ENCODE measurements around the gene DNAJC11.
A peak's percentile ranks its signal among the peaks of the same experiment; 100 is the strongest.
"Not testable (repeated sequence)": the region's sequence is repeated elsewhere in the genome, so short reads cannot be mapped to it uniquely, and the experiment has no call there.

The DNAJC11 gene

GRCh38 chr1:6700853-6701436 lies 671 bp downstream of the DNAJC11 start:
- Histone ChIP-seq H3K9me3 (no peaks in the 10 kb centered on the region), H3K4me3 (peak overlapping the region; percentile 96), H3K27ac (peak overlapping the region; percentile 95), H3K27me3 (no peaks in the 10 kb centered on the region), H3K36me3 (peaks cover 12% of the 10 kb centered on the region; the same call in 1 of the 2 replicates), H3K4me2 (peak overlapping the region; percentile 98), H4K20me1 (peaks cover 56% of the 10 kb centered on the region), H3K9ac (peak overlapping the region; percentile 96), H3K4me1 (peaks cover 22% of the 10 kb centered on the region)
- TF ChIP-seq Cebpa-rat (IDR thresholded peaks at IDR 0.05): no peak

DNA sequence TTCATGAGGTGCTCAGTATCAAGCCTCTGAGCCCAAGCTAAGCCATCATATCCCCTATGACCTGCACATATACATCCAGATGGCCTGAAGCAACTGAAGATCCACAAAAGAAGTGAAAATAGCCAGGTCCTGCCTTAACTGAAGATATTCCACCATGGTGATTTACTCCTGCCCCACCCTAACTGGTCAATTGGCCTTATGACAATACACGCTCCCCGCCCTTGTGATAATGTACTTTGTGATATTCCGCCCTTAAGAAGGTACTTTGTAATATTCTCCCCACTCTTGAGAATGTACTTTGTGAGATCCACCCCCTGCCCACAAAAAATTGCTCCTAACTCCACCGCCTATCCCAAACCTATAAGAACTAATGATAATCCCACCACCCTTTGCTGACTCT lies 1.7 kb downstream of the DNAJC11 start:
- H3K9ac ChIP-seq, H3K27me3 ChIP-seq, H3K27ac ChIP-seq, H3K9me3 ChIP-seq: not testable (repeated sequence)
- peaks cover 22% of the 10 kb centered on the region for H3K4me1 ChIP-seq
- peaks cover 18% of the 10 kb centered on the region; the same call in 1 of the 2 replicates for H3K36me3 ChIP-seq
- peaks cover 66% of the 10 kb centered on the region for H4K20me1 ChIP-seq
- H3K4me2 ChIP-seq: peak overlapping the region; percentile 98
- peak overlapping the region; percentile 96; the same call in 1 of the 2 replicates for H3K4me3 ChIP-seq

GRCh38 chr1:6695868-6696267 lies 5.7 kb downstream of the DNAJC11 start:
- Histone ChIP-seq H3K4me1 (peaks cover 18% of the 10 kb centered on the region), H3K4me3 (no peak overlapping the region), H3K9ac (no peak overlapping the region), H3K27ac (no peak overlapping the region), H3K36me3 (peaks cover 39% of the 10 kb centered on the region), H4K20me1 (peaks cover 100% of the 10 kb centered on the region), H3K4me2 (no peak overlapping the region), H3K27me3 (no peaks in the 10 kb centered on the region), H3K9me3 (no peaks in the 10 kb centered on the region)
- TF ChIP-seq Cebpa-rat (IDR thresholded peaks at IDR 0.05): no peak

GRCh38 chr1:6694121-6694713 lies 7.4 kb downstream of the DNAJC11 start:
- peaks cover 41% of the 10 kb centered on the region for H3K36me3 ChIP-seq
- H3K4me2 ChIP-seq: no peak overlapping the region
- no peak overlapping the region for H3K27ac ChIP-seq
- no peaks in the 10 kb centered on the region for H3K9me3 ChIP-seq
- H3K4me1 ChIP-seq: 0 out of 2 replicates have a peak, but pooled peaks cover 1% of the 10 kb centered on the region
- TF ChIP-seq Cebpa-rat (IDR thresholded peaks at IDR 0.05): no peak
- H4K20me1 ChIP-seq: peaks cover 100% of the 10 kb centered on the region
- H3K27me3 ChIP-seq: no peaks in the 10 kb centered on the region
- H3K9ac ChIP-seq: no peak overlapping the region
- H3K4me3 ChIP-seq: no peak overlapping the region

DNA sequence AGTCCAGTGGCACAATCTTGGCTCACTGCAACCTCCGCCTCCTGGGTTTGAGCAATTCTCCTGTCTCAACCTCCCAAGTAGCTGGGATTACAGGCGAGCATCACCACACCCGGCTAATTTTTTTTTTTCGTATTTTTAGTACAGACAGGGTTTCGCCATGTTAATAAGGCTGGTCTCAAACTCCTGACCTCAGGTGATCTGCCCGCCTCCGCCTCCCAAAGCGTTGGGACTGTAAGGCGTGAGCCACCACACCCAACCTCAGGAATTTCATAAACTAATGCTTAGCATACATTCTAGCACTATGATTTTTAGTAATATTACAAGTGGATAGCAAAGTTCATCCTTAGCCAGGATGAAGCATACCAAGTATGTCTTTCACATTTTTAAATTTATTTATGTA lies 8.7 kb downstream of the DNAJC11 start:
- no peak overlapping the region for H3K4me2 ChIP-seq
- peaks cover 36% of the 10 kb centered on the region for H3K36me3 ChIP-seq
- H3K9me3 ChIP-seq: no peaks in the 10 kb centered on the region
- no peak overlapping the region for H3K4me3 ChIP-seq
- H3K9ac ChIP-seq: no peak overlapping the region
- no peaks in the 10 kb centered on the region for H3K27me3 ChIP-seq
- H3K27ac ChIP-seq: no peak overlapping the region
- H3K4me1 ChIP-seq: no peaks in the 10 kb centered on the region
- TF ChIP-seq Cebpa-rat (IDR thresholded peaks at IDR 0.05): no peak
- peaks cover 100% of the 10 kb centered on the region for H4K20me1 ChIP-seq

DNA sequence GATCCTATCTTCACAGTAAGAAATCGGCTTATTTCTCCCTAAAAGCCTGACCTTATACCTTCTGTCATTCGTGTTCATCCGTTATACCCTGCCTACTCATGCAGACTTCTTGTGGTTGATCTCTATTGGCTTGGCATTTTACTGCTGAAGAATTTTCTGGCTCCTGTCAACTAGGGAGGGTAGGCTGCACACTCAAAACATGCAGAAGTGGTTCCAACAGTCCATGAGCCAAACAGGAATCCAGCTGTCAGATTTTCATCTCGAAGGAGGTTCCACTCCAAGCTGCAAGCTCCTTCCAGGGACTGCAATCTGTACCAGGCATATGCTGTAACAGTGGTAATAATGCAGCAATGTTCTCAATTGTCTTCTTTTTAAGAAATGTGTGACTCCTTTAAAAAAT lies 10.1 kb downstream of the DNAJC11 start:
- Histone ChIP-seq H4K20me1 (peaks cover 100% of the 10 kb centered on the region), H3K36me3 (peaks cover 36% of the 10 kb centered on the region), H3K9me3 (no peaks in the 10 kb centered on the region), H3K4me1 (no peaks in the 10 kb centered on the region), H3K9ac (no peak overlapping the region), H3K27me3 (no peaks in the 10 kb centered on the region), H3K4me3 (no peak overlapping the region), H3K27ac (no peak overlapping the region), H3K4me2 (no peak overlapping the region)
- no peak for TF ChIP-seq Cebpa-rat (IDR thresholded peaks at IDR 0.05)

DNA sequence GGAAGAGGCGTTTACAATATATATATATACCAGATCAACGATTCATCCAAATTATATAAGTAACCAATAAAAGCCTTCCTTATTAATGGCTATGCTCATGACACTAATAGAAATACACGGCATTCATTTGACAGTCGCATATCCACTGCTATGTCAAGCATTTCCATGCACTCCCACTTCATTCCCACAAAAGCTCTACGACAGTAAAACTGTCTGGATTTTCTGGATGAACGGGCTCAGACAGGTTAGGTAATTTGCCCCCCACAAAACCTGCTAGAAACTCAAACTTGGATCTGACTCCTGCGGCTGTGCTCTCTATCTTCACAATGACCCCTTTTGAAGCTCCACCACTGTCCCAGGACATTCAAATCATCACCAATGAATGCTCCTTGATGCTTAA lies 11.4 kb downstream of the DNAJC11 start:
- Histone ChIP-seq H3K36me3 (peaks cover 24% of the 10 kb centered on the region), H4K20me1 (peaks cover 98% of the 10 kb centered on the region), H3K9me3 (no peaks in the 10 kb centered on the region), H3K27ac (no peak overlapping the region), H3K4me2 (no peak overlapping the region), H3K27me3 (no peaks in the 10 kb centered on the region), H3K4me1 (no peaks in the 10 kb centered on the region), H3K4me3 (no peak overlapping the region), H3K9ac (no peak overlapping the region)
- TF ChIP-seq Cebpa-rat (IDR thresholded peaks at IDR 0.05): no peak

DNA sequence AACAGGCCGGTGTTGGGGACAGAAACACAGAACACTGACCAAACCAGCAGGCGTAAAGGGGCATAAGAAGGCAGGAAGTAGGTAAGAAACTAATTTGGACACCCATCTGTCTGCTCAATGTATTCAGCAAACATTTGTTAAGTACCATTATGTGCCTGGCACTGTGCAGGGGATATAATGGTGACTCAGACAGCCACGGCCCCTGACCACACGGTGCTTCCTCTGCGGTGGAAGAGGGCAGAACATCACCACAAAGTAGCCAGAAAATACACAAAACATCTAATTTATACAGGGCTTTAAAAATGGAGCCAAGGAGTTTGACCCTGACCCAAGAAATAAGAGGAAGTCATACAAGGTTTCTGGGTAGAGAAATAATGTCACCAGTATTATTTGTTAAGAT lies 12.9 kb downstream of the DNAJC11 start:
- Histone ChIP-seq H3K27ac (no peak overlapping the region), H3K9me3 (no peaks in the 10 kb centered on the region), H3K9ac (no peak overlapping the region), H3K36me3 (peaks cover 17% of the 10 kb centered on the region), H4K20me1 (peaks cover 96% of the 10 kb centered on the region), H3K4me3 (no peak overlapping the region), H3K27me3 (no peaks in the 10 kb centered on the region), H3K4me2 (no peak overlapping the region), H3K4me1 (no peaks in the 10 kb centered on the region)
- TF ChIP-seq Cebpa-rat (IDR thresholded peaks at IDR 0.05): no peak

DNA sequence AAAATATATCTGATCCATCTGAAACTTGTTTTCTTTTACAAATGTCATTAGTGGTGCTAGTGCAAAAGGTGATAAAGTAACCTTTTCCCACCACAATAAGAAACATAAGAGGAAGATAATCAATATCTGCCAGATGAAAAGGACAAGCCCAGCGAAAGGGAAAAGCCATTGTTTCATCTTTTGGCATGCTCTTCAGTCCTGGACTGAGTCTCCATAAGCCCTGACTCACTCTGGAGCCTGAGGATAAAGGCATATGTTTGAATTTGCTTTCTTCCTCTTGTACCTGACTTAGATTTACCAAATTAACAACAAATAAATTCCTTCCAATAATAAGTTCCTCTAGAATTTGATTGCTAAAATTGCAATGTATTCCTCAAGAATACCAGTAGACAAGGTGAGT lies 13.6 kb downstream of the DNAJC11 start:
- no peak overlapping the region for H3K9ac ChIP-seq
- H3K4me3 ChIP-seq: no peak overlapping the region
- no peaks in the 10 kb centered on the region for H3K9me3 ChIP-seq
- H3K27ac ChIP-seq: no peak overlapping the region
- no peaks in the 10 kb centered on the region for H3K4me1 ChIP-seq
- peaks cover 96% of the 10 kb centered on the region for H4K20me1 ChIP-seq
- TF ChIP-seq Cebpa-rat (IDR thresholded peaks at IDR 0.05): no peak
- no peaks in the 10 kb centered on the region for H3K27me3 ChIP-seq
- peaks cover 21% of the 10 kb centered on the region for H3K36me3 ChIP-seq
- no peak overlapping the region for H3K4me2 ChIP-seq

GRCh38 chr1:6686294-6686693 lies 15.3 kb downstream of the DNAJC11 start:
- Histone ChIP-seq H4K20me1 (peaks cover 96% of the 10 kb centered on the region), H3K9me3 (no peaks in the 10 kb centered on the region), H3K4me1 (no peaks in the 10 kb centered on the region), H3K27ac (no peak overlapping the region), H3K27me3 (no peaks in the 10 kb centered on the region), H3K4me2 (no peak overlapping the region), H3K9ac (no peak overlapping the region), H3K36me3 (peaks cover 31% of the 10 kb centered on the region), H3K4me3 (no peak overlapping the region)
- no peak for TF ChIP-seq Cebpa-rat (IDR thresholded peaks at IDR 0.05)

Measured in BLaER1 (cell line).